ENCODE results near the gene KRT23.
"Not testable (repeated sequence)": the region's sequence is repeated elsewhere in the genome, so short reads cannot be mapped to it uniquely, and the experiment has no call there.

KRT23 gene

GRCh38 chr17:40950176-40950575 is 12.7 kb upstream of the KRT23 start:
- no peak for DNase-seq (ENCODE audit: low read depth in 4 of 4, low spot score in 1 of 4)

DNA sequence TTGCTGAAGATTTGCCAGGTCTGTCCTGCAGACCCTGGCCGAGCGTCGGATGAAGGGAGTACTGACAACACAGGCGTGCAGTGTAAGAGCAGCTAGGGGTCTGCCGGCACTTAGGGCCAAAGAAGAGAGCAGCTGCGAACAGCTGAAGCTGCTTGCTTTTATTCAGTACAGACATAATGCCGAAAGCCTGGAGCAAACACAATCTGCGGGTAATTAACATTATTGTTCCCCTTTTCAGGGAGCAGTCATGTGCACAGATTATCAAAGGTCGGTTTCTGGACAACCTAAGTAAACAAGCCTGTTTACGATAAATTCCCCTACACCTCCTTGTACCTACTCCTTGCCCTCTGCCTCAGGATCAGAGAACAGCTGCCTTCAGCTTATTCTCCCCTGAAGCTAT is 12.0 kb upstream of the KRT23 start:
- no peak for DNase-seq (ENCODE audit: low read depth in 4 of 4, low spot score in 1 of 4)

DNA sequence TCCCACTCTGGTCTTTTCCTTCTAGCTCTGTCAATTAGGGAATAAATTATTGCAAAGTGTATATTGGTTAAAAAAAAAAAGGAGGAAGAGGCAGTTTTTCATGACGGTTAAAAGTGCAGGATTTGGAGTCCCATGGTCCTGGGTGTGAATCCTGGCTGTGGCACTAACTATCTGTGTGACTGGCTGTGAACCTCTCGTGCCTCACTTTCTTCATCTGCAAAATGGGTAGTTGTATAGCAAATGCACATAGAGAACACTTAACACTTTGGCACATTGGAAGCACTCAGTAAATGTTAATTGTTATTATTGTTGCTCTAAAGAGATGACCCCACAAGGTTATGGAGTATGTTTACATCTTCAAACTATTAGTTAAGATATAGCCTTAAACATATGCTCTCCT is 10.5 kb upstream of the KRT23 start:
- DNase-seq (ENCODE audit: low read depth in 4 of 4, low spot score in 1 of 4): no peak

GRCh38 chr17:40945414-40945813 is 8.0 kb upstream of the KRT23 start:
- no peak for DNase-seq (ENCODE audit: low read depth in 4 of 4, low spot score in 1 of 4)

DNA sequence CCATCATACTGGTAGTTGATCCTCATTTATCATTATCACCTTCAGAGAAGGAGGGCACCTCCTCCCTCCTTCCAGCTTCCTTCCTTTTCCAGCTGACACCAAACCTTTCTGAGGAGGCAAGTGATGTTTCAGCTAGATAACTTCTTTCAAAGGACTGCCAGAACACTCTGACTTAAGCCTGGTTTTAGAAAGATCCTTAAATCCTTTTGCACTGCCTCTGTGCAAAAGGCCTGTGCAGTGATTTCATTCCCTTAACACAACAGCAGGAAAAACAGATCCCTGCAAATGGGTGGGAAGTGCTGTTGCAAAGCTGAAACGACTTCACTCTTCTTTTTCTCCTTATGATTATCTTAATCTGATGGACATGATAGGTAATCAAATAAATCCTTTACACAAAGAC is 7.1 kb upstream of the KRT23 start:
- DNase-seq (ENCODE audit: low read depth in 4 of 4, low spot score in 1 of 4): no peak

- DNase-seq (ENCODE audit: low read depth in 4 of 4, low spot score in 1 of 4): no peak
These were observed 5.1 kb upstream of the KRT23 start for GRCh38 chr17:40942553-40942952.

- no peak for DNase-seq (ENCODE audit: low read depth in 4 of 4, low spot score in 1 of 4)
These were observed 2.8 kb upstream of the KRT23 start for GRCh38 chr17:40940266-40940665.

DNA sequence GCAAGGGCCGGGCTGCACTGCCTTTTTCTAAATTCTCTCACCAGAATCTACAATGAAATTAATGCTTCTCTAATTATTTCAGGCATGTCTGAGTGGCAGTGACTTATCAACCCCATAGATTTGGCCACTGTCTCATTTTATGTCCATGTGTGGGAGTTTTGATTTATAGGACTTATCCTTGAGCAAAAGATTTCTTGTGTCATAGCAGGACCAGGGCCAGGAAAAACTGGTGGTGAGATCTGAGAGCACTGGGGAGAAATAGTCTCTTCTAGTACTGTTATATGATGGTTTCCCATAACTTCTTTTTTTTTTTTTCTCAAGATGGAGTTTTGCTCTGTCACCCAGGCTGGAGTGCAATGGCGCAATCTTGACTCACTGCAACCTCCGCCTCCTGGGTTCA is 1.5 kb upstream of the KRT23 start:
- DNase-seq (ENCODE audit: low read depth in 4 of 4, low spot score in 1 of 4): no peak

DNA sequence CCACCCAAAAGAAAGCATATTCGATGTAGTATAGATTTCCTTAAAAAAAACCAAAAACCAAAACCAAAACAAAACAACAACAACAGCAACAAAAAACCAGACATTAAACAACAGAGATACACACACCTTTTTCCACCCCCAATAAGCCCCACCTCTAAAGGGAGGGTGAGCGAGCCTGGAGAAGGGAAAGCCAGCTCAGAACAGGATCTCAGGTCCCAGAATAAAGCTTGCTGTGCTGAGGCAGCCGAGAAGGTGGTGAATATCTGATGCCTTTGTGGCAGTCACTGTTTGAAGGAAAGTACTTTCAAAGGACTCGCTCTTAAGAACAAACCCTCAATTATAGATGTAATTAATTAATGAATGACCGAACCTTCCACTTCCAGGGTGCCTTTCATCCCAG is 470 bp downstream of the KRT23 start:
- no peak for DNase-seq (ENCODE audit: low read depth in 4 of 4, low spot score in 1 of 4)

DNA sequence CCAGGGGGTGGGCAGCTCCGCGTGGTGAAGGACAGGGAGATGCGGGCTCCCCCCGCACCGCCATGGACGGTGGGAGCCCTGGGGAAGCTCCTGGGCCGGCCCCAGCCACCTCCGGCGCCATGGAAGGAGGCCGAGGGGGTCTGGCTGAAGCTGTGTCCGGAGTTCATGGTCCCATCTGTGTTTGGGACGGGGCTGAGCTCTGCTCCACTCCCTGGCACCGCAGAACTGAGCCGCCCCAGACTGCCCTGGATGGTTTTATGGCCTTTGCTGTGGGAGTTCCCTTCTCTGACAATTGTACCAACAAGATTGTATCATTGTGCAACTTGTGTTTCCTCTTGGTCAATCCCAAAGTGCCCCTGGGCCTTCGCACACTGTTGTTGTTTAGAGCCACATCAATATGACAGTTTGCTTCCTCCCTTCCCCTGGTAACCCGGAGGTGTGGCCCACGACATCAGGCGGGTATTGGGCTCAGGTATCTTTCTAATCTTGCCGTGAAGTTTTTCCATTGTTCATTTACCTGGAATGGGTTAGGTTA is 942 bp downstream of the KRT23 start:
- DNase-seq (ENCODE audit: low read depth in 4 of 4, low spot score in 1 of 4): no peak

GRCh38 chr17:40935624-40936023 is 1.8 kb downstream of the KRT23 start:
- no peak for DNase-seq (ENCODE audit: low read depth in 4 of 4, low spot score in 1 of 4)

GRCh38 chr17:40932608-40933007 is 4.8 kb downstream of the KRT23 start:
- DNase-seq (ENCODE audit: low read depth in 4 of 4, low spot score in 1 of 4): no peak

DNA sequence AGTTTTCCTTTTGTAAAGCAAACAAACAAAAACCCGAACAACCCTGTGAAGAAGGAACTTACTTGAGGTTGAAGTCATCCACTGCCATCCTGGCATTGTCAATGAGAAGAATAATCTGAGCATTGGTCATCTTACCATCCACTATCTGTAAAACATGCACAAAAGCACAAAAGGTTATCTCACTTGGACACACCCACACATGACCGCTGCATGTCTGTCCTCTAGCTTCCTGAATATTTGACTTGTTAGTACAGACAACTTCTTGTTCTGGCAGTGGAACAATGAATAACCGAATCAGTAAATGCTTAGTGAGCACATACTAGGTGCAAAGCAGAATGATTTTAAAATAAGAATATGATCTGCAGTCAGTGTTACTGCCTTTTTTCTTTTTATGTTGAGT is 6.1 kb downstream of the KRT23 start:
- DNase-seq (ENCODE audit: low read depth in 4 of 4, low spot score in 1 of 4): no peak

- DNase-seq (ENCODE audit: low read depth in 4 of 4, low spot score in 1 of 4): no peak
These were observed 11.1 kb downstream of the KRT23 start for GRCh38 chr17:40926341-40926740.

DNA sequence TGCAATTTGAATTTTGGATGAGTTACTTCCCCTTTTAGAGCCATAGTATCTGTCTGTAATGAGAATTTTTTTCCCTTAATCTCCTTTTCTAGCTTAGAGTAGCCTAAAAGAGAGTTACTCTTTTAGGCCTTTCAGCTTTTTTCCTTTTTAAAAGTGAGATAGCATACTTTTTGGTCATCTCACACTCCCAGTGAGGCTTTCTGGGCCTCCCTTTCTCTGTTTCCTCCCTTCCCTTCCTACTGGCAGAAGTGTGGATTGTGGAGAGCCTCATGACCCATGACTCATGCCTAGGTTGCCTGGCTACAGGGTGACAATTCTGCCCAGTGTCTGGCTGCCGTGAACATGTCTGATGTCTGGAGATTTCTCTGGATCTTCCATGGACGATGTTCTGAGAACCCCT is 15.2 kb downstream of the KRT23 start:
- no peak for DNase-seq (ENCODE audit: low read depth in 4 of 4, low spot score in 1 of 4)

GRCh38 chr17:40921026-40921425 is 16.4 kb downstream of the KRT23 start:
- DNase-seq (ENCODE audit: low read depth in 4 of 4, low spot score in 1 of 4): no peak

- DNase-seq (ENCODE audit: low read depth in 4 of 4, low spot score in 1 of 4): not testable (repeated sequence)
These were observed 20.3 kb downstream of the KRT23 start for GRCh38 chr17:40917116-40917515.

- no peak for DNase-seq (ENCODE audit: low read depth in 4 of 4, low spot score in 1 of 4)
These were observed 21.1 kb downstream of the KRT23 start for GRCh38 chr17:40916366-40916765.

DNA sequence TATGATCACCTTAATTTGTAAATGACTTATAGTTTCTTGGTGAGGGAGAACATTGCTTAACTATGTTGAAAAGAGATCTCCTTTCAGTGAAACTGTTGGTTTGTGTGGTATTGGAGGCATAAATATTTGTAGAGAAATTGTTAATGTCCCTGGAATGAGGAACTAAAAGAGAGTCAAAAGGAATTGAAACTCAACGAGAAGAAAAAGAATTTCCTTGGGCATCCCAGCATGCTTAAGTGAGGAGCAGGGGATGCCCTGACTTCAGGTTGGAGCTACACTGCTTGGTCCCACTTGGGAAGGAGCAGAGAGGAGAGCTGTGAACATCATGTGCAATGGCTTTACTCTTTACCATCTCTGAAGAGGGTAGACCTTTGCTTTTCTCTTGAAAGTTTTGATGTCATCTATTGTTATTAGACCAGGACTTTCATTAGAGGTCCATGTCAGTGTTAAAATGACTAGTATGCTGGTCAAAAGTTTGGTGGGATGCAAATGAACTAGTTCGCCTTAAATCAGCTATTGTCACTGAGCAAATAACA is 21.7 kb downstream of the KRT23 start:
- DNase-seq (ENCODE audit: low read depth in 4 of 4, low spot score in 1 of 4): no peak

- no peak for DNase-seq (ENCODE audit: low read depth in 4 of 4, low spot score in 1 of 4)
These were observed 22.2 kb downstream of the KRT23 start for GRCh38 chr17:40915199-40915661.

DNA sequence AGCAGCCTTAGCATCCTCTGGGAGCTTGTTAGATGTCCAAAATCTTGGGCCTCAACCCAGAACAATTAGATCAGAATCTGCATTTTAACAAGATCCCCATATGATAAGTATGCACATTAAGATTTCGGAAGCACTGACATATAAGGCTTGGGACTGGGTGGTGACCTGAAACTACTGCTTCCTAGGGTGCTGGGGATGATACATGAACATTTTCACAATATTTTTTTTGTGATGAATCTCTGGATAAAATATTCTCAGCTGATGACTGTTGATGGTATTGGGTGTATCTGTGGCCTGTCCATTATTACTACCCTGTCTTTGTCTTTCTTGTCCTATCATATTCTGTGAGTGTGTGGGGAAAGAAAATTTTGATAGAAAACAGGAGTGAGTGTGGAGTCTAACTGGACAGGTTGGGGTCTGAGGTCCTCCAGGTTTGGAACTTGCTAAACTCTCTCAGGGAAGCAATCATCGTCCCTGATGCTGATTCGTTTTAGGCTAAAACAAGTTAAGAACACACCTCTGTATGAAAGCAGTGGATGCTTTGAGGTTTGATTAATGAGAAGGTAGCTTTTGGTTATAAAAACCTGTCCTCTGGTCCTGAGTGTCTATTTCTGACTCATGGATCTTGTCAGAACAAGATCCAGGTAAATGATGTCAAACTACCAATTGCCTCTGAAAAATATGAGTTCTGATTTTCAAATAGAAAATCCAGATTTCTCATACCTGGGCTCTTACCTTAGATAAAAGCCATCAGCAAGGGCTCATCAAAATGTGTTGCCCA is 23.2 kb downstream of the KRT23 start:
- DNase-seq (ENCODE audit: low read depth in 4 of 4, low spot score in 1 of 4): no peak

GRCh38 chr17:40912486-40913210 is 24.8 kb downstream of the KRT23 start:
- DNase-seq (ENCODE audit: low read depth in 4 of 4, low spot score in 1 of 4): no peak

Data from stimulated activated CD4-positive, alpha-beta T cell treated with anti-CD3 and anti-CD28 coated beads, Interleukin-1b, Interleukin-23, amount 100 ng/mL, for 24 hours (primary cell).